HL-60/S4 (cell line): ENCODE data around the gene ITGB2.
"Not testable (repeated sequence)": the region's sequence is repeated elsewhere in the genome, so short reads cannot be mapped to it uniquely, and the experiment has no call there.

ENCODE experiments used
- in situ Hi-C: fragments of 300-500 bp; cut with MboI; formaldehyde crosslinking; loops from 2 replicates; pipeline ENCODE4 v1.14.3; 2022; ENCODE audit warnings: low sequenced_read_pairs

Gene ITGB2

DNA sequence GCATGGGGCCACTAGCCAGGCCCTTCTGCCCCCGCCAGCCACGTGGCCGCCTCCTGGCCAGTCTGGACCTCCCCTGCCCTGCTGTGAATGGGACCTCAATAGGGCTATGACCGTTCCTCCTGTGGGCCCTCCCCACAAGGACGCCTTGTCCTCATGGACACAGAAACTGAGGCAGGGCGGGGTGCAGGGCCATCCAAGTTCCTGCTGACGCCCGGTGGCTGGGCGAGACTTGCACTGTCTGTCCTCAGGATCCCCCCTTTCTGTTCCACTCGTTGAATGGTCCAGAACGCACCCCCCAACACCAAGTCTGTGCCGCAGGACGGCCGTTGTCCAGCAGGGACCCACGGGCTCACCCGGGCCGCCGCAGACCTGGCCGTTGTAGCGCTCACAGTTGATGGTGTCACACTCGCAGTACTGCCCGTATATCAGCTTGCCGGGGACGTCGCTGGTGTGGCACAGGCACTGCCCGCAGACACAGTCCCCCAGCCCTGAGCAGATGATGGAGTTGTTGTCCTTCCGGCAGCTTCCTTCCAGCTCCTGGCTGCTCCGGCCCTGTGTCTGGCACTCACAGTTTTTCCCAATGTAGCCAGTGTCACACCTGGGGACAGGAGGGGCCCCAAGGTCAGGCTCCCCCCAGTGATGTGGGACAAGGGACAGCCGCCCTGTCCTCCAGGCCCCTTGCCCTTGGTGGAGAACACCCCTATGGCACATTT, 30.9 kb downstream of the ITGB2 start:
- in situ Hi-C loops = loop anchor here (5.0 kb wide), 1 partner anchor 38 kb away; no protein-coding TSS in a partner anchor

DNA sequence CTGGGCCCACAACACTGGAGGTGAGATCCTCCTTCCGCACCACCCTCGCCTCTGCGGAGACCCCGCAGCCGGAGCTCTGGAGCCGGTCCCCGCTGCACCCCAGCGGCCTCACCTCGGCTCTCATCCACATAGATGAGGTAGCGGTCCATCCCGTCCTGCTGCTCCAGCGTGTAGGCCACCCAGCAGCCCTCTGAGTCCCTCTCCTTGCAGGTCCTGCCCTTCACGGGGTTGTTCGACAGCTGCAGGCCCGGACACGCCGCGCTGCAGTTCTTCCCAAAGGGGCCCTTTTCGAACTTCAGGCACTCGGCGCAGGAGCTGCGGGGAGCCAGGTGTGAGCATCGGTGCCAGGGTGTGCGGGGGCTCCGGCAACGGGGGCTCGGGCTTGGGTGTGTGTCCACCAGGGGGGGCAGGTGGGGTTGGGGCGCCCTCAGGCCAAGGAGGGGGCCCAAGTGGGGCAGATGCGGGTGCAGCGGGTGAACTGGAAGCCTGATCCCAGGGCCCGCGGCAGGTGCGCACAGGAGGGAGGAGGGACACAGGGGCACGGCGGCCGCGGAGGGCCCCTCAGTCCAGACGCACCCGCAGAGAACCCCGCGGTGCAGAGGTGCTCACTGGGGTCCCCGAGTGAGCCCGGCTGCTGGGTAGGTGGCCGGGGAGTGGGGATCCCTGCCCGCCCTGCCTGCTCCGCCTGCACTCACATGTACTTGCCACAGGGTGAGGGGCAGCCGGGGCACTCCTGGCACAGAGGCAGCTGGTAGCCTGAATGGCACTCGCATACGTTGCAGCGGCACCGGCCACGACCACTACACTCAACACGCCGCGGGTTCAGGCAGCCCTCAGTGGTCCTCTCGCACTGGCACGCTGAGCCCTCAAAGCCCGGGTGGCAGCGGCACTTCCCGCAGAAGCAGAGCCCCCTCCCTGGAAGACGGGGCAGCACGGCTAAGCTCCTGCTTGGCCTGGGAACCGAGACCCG, 31.8 kb downstream of the ITGB2 start:
- in situ Hi-C loops = no loop called here

DNA sequence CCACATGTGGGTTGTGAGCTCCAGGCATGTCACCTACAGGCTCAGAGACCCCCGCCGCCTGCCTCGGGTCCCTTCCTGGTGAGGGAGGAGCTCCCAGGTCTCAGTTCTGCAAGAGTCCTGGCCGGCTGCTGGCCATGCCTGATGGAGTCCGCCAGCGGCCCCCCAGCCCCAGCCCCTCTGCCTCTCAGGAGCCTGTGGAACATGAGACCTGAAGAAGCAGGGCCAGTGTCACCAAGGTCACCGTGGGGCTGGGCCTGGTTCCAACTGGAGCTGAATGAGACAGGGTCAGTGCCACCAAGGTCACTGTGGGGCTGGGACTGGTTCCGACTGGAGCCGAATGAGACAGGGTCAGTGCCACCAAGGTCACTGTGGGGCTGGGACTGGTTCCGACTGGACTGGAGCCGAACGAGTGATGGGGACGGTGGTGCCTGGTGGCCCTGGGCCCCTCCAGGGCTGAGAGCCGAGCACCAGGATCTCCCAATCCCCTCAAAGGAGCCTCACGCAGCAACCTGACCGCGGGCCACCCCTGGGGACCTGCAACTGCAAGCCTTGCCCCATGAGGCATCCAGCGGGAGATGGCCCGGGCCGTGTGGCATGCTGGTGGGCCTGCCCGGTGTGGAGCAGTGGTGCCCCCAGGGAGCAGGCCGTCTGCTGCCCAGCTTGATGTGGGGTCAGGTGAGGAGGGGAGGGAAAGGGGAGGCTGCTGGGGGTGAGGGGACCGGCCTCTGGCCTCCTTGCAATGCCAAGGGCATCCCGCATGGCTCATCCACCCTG, 32.7 kb downstream of the ITGB2 start:
- in situ Hi-C loops = no loop called here

- in situ Hi-C loops = no loop called here
These were observed 33.4 kb downstream of the ITGB2 start for GRCh38 chr21:44887126-44887806.

- in situ Hi-C loops = no loop called here
These were observed 34.3 kb downstream of the ITGB2 start for GRCh38 chr21:44886113-44887075.

DNA sequence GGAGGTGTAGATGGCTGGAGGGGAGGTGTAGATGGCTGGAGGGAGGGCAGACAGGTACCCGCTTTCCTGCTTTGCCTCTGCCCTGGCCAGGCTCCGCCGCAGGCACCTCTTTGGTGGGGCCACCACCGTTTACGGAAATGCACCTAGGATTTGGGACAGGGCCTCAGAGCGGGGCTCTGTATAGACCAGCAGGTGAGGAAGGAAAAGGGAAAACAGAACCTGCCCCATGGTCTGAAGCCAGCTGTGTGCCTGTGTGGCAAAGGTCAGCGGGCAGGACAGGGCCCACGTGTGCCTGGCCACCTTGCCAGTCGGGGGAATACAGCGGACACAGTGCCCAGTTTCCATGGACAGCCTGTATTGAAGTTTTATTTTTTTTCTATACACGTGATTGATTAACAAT, 35.1 kb downstream of the ITGB2 start:
- in situ Hi-C loops = no loop called here

GRCh38 chr21:44884097-44884496, 36.6 kb downstream of the ITGB2 start:
- in situ Hi-C loops = no loop called here

GRCh38 chr21:44883250-44883649, 37.4 kb downstream of the ITGB2 start:
- in situ Hi-C loops = no loop called here

- in situ Hi-C loops = no loop called here
These were observed 39.4 kb downstream of the ITGB2 start for GRCh38 chr21:44881198-44881872.

GRCh38 chr21:44880405-44881197, 40.1 kb downstream of the ITGB2 start:
- in situ Hi-C loops = no loop called here

GRCh38 chr21:44879238-44879637, 41.5 kb downstream of the ITGB2 start:
- in situ Hi-C loops = not testable (repeated sequence)

- in situ Hi-C loops = no loop called here
These were observed 42.4 kb downstream of the ITGB2 start for GRCh38 chr21:44878053-44878982.

- in situ Hi-C loops = no loop called here
These were observed 43.7 kb downstream of the ITGB2 start for GRCh38 chr21:44876849-44877575.

GRCh38 chr21:44875316-44875700, 45.4 kb downstream of the ITGB2 start:
- in situ Hi-C loops = no loop called here

DNA sequence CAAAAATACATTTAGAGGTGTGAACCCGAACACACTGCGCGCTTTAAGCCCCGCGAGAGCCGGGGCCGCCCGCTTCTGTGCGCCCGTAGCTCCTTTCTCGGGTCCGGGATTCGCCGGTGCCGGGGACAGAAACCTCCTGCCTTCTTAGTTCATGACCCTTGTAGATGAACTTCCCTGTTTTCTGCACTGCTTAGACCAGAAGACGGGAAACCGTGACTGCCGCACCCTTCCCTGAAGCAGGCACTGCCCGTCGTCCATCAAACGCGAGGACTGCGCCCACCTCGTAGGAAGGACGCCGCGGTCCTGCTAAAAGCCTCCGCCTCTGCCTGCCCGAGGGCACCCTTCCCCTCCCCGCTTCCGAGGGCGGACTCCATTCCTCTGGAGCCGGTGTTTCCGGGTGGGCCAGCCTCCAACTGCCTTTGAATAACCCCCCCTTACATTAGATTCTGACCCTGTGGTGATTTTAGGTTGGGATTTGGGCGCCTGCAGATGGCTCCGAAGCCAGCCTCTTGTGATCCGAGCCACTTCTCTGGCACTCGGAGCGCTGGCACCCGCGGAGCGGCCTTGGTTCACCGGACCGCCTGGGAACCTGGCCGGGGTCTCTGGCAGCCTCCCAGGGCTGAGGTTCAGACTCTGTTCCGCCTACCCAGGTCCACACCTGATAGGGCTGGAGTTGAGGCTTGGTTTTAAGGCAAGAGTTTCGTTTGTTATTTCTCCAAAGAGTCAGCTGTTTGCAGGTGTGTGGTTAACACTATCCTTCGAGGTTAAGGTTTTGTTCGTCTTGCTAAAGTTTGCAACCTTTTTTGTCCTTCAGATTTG, 46.0 kb downstream of the ITGB2 start:
- in situ Hi-C loops = no loop called here

DNA sequence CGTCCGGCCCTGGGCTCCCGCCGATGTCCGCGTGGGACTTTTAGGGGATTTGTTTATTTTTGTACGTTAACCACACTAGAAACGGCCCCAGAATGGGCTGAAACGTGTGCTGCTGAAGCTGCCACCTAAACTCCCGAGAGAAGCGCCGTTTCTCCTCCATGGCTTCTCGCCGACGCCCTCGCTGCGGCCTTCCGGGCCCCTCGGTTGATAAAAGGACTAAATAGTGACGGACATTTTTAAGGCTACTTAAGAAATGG, 46.5 kb downstream of the ITGB2 start:
- in situ Hi-C loops = no loop called here
